ENCODE results near the gene CENPW. TPM values are rescaled to one million over a fixed set of nuclear protein-coding genes. Genes with fewer than 3 reads are reported as not detected.

CENPW gene
- total RNA-seq, 2 experiments from 2014 or later = 22.1 to 76.9 TPM

DNA sequence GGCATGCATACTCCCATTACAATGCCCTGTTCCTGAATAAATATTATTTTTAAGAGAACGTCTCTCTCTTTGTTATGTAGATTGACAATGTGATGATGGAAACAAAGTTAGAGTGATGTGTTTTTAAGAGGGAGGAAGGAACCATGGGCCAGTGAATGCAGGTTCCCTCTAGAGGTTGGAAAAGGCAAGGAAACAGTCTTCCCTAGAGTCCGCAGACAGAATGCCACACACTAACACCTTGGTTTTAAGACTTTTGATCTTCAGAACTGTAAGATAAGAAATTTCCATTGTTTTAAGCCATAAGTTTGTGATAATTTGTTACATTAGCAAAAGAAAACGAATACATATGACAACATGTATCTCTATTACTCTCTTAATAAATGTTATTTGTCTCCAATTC lies 4.7 kb upstream of the CENPW start:
- H3K9me3 ChIP-seq (ENCODE audit: low read length) = no peaks in the 10 kb centered on the region
- no peak for DNase-seq (ENCODE audit: low spot score)
- CTCF ChIA-PET (ENCODE audit: unreplicated experiment) = no interaction called here
- BruUV-seq (replicated peaks) = no TSS peak
- no peak overlapping the region for H3K27ac ChIP-seq (ENCODE audit: low read depth, low read length, poor library complexity, severe bottlenecking)
- TF ChIP-seq EZH2phosphoT487 (IDR thresholded peaks at IDR 0.05; ENCODE audit: borderline replicate concordance, low read depth, low read length) (no peak), CTCF (conservative IDR thresholded peaks at IDR 0.05; ENCODE audit: low read length) (0 out of 2 replicates have a peak, but pooled peaks have one; percentile 13)
- H2AFZ ChIP-seq (ENCODE audit: low read length) = no peak overlapping the region
- no peaks in the 10 kb centered on the region for H3K36me3 ChIP-seq (ENCODE audit: insufficient read depth, low read length)
- H4K20me1 ChIP-seq (ENCODE audit: insufficient read depth, low read length) = no peaks in the 10 kb centered on the region
- H3K9me2 ChIP-seq (ENCODE audit: insufficient read depth, low read length) = no peaks in the 10 kb centered on the region
- no peaks in the 10 kb centered on the region for H3K4me1 ChIP-seq (ENCODE audit: insufficient read depth, low read length, poor library complexity, severe bottlenecking)
- POLR2A ChIA-PET = interaction anchor here (0.6 to 0.8 kb wide), 2 partner anchors 9 to 294 kb away, joined by 3 to 5 read pairs; no protein-coding TSS in a partner anchor
- H3K79me2 ChIP-seq (ENCODE audit: insufficient read depth, low read depth, low read length) = no peaks in the 10 kb centered on the region
- no peak overlapping the region for H3K4me2 ChIP-seq (ENCODE audit: low read length)
- no peak overlapping the region for H3K4me3 ChIP-seq (ENCODE audit: low read depth, low read length, poor library complexity, severe bottlenecking)
- intact Hi-C loops (cut with micrococcal nuclease; ENCODE audit: unreplicated experiment) = no loop called here

- Histone ChIP-seq H3K4me2 (ENCODE audit: low read length) (no peak overlapping the region), H3K4me3 (ENCODE audit: low read depth, low read length, poor library complexity, severe bottlenecking) (no peak overlapping the region), H3K27ac (ENCODE audit: low read depth, low read length, poor library complexity, severe bottlenecking) (no peak overlapping the region), H4K20me1 (ENCODE audit: insufficient read depth, low read length) (no peaks in the 10 kb centered on the region), H3K4me1 (ENCODE audit: insufficient read depth, low read length, poor library complexity, severe bottlenecking) (peaks cover 13% of the 10 kb centered on the region), H3K36me3 (ENCODE audit: insufficient read depth, low read length) (no peaks in the 10 kb centered on the region), H3K79me2 (ENCODE audit: insufficient read depth, low read depth, low read length) (peaks cover 20% of the 10 kb centered on the region; the same call in 1 of the 2 replicates), H3K9me3 (ENCODE audit: low read length) (no peaks in the 10 kb centered on the region), H3K9me2 (ENCODE audit: insufficient read depth, low read length) (no peaks in the 10 kb centered on the region), H2AFZ (ENCODE audit: low read length) (no peak overlapping the region)
- no peak for DNase-seq (ENCODE audit: low spot score)
- CTCF ChIA-PET (ENCODE audit: unreplicated experiment) = no interaction called here
- intact Hi-C loops (cut with micrococcal nuclease; ENCODE audit: unreplicated experiment) = no loop called here
- POLR2A ChIA-PET = interaction anchor here (0.7 kb wide), 1 partner anchor 23 kb away, joined by 4 read pairs; no protein-coding TSS in a partner anchor
- BruUV-seq (replicated peaks) = no TSS peak
- TF ChIP-seq CTCF (conservative IDR thresholded peaks at IDR 0.05; ENCODE audit: low read length) (no peak), EZH2phosphoT487 (IDR thresholded peaks at IDR 0.05; ENCODE audit: borderline replicate concordance, low read depth, low read length) (no peak)
Observed at GRCh38 chr6:126337323-126337722, 2.6 kb upstream of the CENPW start.

GRCh38 chr6:126341126-126341525 lies 1.2 kb downstream of the CENPW start:
- peaks cover 56% of the 10 kb centered on the region for H3K79me2 ChIP-seq (ENCODE audit: insufficient read depth, low read depth, low read length)
- peak overlapping the region; percentile 87 for H3K27ac ChIP-seq (ENCODE audit: low read depth, low read length, poor library complexity, severe bottlenecking)
- peak; percentile 7 for DNase-seq (ENCODE audit: low spot score)
- no peaks in the 10 kb centered on the region for H3K36me3 ChIP-seq (ENCODE audit: insufficient read depth, low read length)
- BruUV-seq (replicated peaks) = no TSS peak
- H2AFZ ChIP-seq (ENCODE audit: low read length) = no peak overlapping the region
- peaks cover 20% of the 10 kb centered on the region for H3K4me1 ChIP-seq (ENCODE audit: insufficient read depth, low read length, poor library complexity, severe bottlenecking)
- peak overlapping the region; percentile 96 for H3K4me2 ChIP-seq (ENCODE audit: low read length)
- H4K20me1 ChIP-seq (ENCODE audit: insufficient read depth, low read length) = no peaks in the 10 kb centered on the region
- H3K4me3 ChIP-seq (ENCODE audit: low read depth, low read length, poor library complexity, severe bottlenecking) = peak overlapping the region; percentile 87
- ChIA-PET CTCF (ENCODE audit: unreplicated experiment) (no interaction called here), POLR2A (interaction anchor here (0.9 to 1.2 kb wide), 5 partner anchors 9 to 171 kb away, joined by 3 to 5 read pairs (median 4); no protein-coding TSS in a partner anchor)
- TF ChIP-seq EZH2phosphoT487 (IDR thresholded peaks at IDR 0.05; ENCODE audit: borderline replicate concordance, low read depth, low read length) (no peak), CTCF (conservative IDR thresholded peaks at IDR 0.05; ENCODE audit: low read length) (no peak)
- H3K9me3 ChIP-seq (ENCODE audit: low read length) = no peaks in the 10 kb centered on the region
- intact Hi-C loops (cut with micrococcal nuclease; ENCODE audit: unreplicated experiment) = loop anchor here (2.0 to 10.0 kb wide), 4 partner anchors 344 to 1036 kb away; partner anchors contain the start of genes HDDC2 and RNF146
- no peaks in the 10 kb centered on the region for H3K9me2 ChIP-seq (ENCODE audit: insufficient read depth, low read length)

Data from OCI-LY7 (cell line).